H1 (cell line): ENCODE data around the gene MCRS1. TPM values are rescaled to one million over a fixed set of nuclear protein-coding genes. Genes with fewer than 3 reads are reported as not detected.

Source experiments
- CTCF ChIA-PET: fragments of 300-600 bp; sonication (Branson Sonifier 250); formaldehyde crosslinking; loops from one replicate; lab custom pipeline; 2021; ENCODE audit not compliant: partially characterized antibody; lab: Charles Lee
- POLR2A ChIA-PET: fragments of 300-600 bp; sonication (Branson Sonifier 250); formaldehyde crosslinking; loops from one replicate; lab custom pipeline; 2021; ENCODE audit warnings: inconsistent platforms; ENCODE audit not compliant: partially characterized antibody; lab: Charles Lee
- DNase-seq, 2 experiments: peaks; one replicate each; pipeline versions ENCODE4 v3.0.0 to v3.0.0-alpha.2; 2010 to 2022; ENCODE audit warnings: low spot score in 2 of 2, low read depth in 1 of 2, mixed read lengths in 1 of 2
- FAIRE-seq: peaks from 2 replicates; lab custom pipeline; 2011; peaks lifted over from hg19 to GRCh38; lab: Jason Lieb, UNC
- H2AFZ ChIP-seq: 2 replicates; pipeline ENCODE4 v1.8.1; 2012; ENCODE audit warnings: low read length, inconsistent platforms
- H2AK5ac ChIP-seq: 2 replicates; pipeline ENCODE4 v1.6.1; 2013; ENCODE audit warnings: low read depth, low read length
- H2BK120ac ChIP-seq: replicated peaks from 2 replicates; pipeline ENCODE3; 2013; ENCODE audit warnings: low read depth, low read length, inconsistent platforms
- H2BK12ac ChIP-seq: 2 replicates; pipeline ENCODE4 v1.6.1; 2013; ENCODE audit warnings: low read depth, low read length
- H2BK15ac ChIP-seq: 2 replicates; pipeline ENCODE4 v1.6.1; 2013; ENCODE audit warnings: low read length
- H2BK20ac ChIP-seq: 2 replicates; pipeline ENCODE4 v1.6.1; 2013; ENCODE audit warnings: low read length
- H2BK5ac ChIP-seq: 2 replicates; pipeline ENCODE4 v1.6.1; 2013; ENCODE audit warnings: low read depth, low read length
- H3K14ac ChIP-seq: 2 replicates; pipeline ENCODE4 v1.6.1; 2013; ENCODE audit warnings: inconsistent platforms; ENCODE audit not compliant: insufficient read length
- H3K18ac ChIP-seq: 2 replicates; pipeline ENCODE4 v1.6.1; 2013; ENCODE audit warnings: low read length; ENCODE audit errors: extremely low read depth
- H3K23ac ChIP-seq: 2 replicates; pipeline ENCODE4 v1.6.1; 2013; ENCODE audit warnings: inconsistent platforms; ENCODE audit not compliant: insufficient read length
- H3K23me2 ChIP-seq: 2 replicates; pipeline ENCODE4 v1.6.1; 2013; ENCODE audit warnings: low read depth, low read length
- H3K27ac ChIP-seq: 2 replicates; pipeline ENCODE4 v1.6.1; 2011; ENCODE audit warnings: low read depth, low read length, inconsistent platforms
- H3K27me3 ChIP-seq, 4 experiments: replicated peaks in 1 of 4; 1 replicate in 1 of 4; 2 replicates in 3 of 4; pipeline versions ENCODE4 v1.6.1 to v1.8.1; 2011 to 2013; ENCODE audit warnings: low read length in 3 of 4, mild to moderate bottlenecking in 3 of 4, inconsistent platforms in 2 of 4, mixed read lengths in 2 of 4, moderate library complexity in 1 of 4; ENCODE audit not compliant: control insufficient read depth in 3 of 4, insufficient read depth in 3 of 4; ENCODE audit errors: extremely low read depth in 1 of 4
- H3K36me3 ChIP-seq, 4 experiments: 2 replicates each; pipeline versions ENCODE4 v1.6.1 to v1.8.1; 2011 to 2013; ENCODE audit warnings: mild to moderate bottlenecking in 4 of 4, low read length in 3 of 4, moderate library complexity in 2 of 4, control low read depth in 1 of 4, inconsistent platforms in 1 of 4; ENCODE audit not compliant: insufficient read depth in 4 of 4, control insufficient read depth in 2 of 4
- H3K4ac ChIP-seq: replicated peaks from 2 replicates; pipeline ENCODE3; 2013; ENCODE audit warnings: low read length, low read depth, mixed read lengths, inconsistent platforms; ENCODE audit not compliant: insufficient read length
- H3K4me1 ChIP-seq, 4 experiments: replicated peaks in 1 of 4; 1 replicate in 1 of 4; 2 replicates in 3 of 4; pipeline versions ENCODE4 v1.6.1 to v1.8.1; 2011 to 2013; ENCODE audit warnings: low read length in 3 of 4, inconsistent platforms in 2 of 4, mixed read lengths in 1 of 4; ENCODE audit not compliant: insufficient read depth in 4 of 4, control insufficient read depth in 3 of 4
- H3K4me2 ChIP-seq, 2 experiments: 2 replicates each; pipeline versions ENCODE4 v1.6.1 to v1.8.1; 2011 to 2013; ENCODE audit warnings: low read depth in 2 of 2, low read length in 2 of 2, control low read depth in 1 of 2, inconsistent platforms in 1 of 2, mild to moderate bottlenecking in 1 of 2; ENCODE audit not compliant: insufficient read depth in 1 of 2
- H3K4me3 ChIP-seq, 4 experiments: fragments of 200-600, 300-600 bp in 1 of 4; sonication (generic), shearing (Covaris generic), sonication (Bioruptor Twin) in 1 of 4; 2 replicates each; pipeline versions ENCODE4 v1.5.1 to v1.8.1; 2011 to 2016; ENCODE audit warnings: low read length in 4 of 4, low read depth in 3 of 4, control low read depth in 2 of 4, inconsistent platforms in 2 of 4, mild to moderate bottlenecking in 2 of 4, mixed read lengths in 1 of 4, moderate library complexity in 1 of 4; ENCODE audit not compliant: insufficient read depth in 2 of 4; ENCODE audit errors: extremely low read depth in 1 of 4
- H3K56ac ChIP-seq: replicated peaks from 2 replicates; pipeline ENCODE3; 2013; ENCODE audit warnings: low read depth, mild to moderate bottlenecking, mixed read lengths, low read length, inconsistent platforms; ENCODE audit not compliant: insufficient read length
- H3K79me1 ChIP-seq: 2 replicates; pipeline ENCODE4 v1.6.1; 2013; ENCODE audit warnings: low read depth, low read length, control low read depth
- H3K79me2 ChIP-seq, 2 experiments: 2 replicates each; pipeline versions ENCODE4 v1.6.1 to v1.8.1; 2012 to 2013; ENCODE audit warnings: low read length in 2 of 2, mild to moderate bottlenecking in 2 of 2, inconsistent platforms in 1 of 2; ENCODE audit not compliant: insufficient read depth in 2 of 2, control insufficient read depth in 1 of 2
- H3K9ac ChIP-seq, 4 experiments: replicated peaks in 1 of 4; 1 replicate in 1 of 4; 2 replicates in 3 of 4; pipeline versions ENCODE4 v1.6.1 to v1.8.1; 2011 to 2013; ENCODE audit warnings: low read depth in 3 of 4, low read length in 3 of 4, control low read depth in 2 of 4, mild to moderate bottlenecking in 2 of 4, moderate library complexity in 2 of 4, inconsistent platforms in 1 of 4; ENCODE audit errors: extremely low read depth in 1 of 4
- H3K9me3 ChIP-seq, 2 experiments: 2 replicates each; pipeline versions ENCODE4 v1.6.1 to v1.8.1; 2012 to 2013; ENCODE audit warnings: mild to moderate bottlenecking in 2 of 2, moderate library complexity in 2 of 2, control low read depth in 1 of 2, inconsistent platforms in 1 of 2, low read depth in 1 of 2, low read length in 1 of 2, mixed read lengths in 1 of 2; ENCODE audit not compliant: insufficient read depth in 2 of 2
- H4K20me1 ChIP-seq, 2 experiments: replicated peaks in 1 of 2; 2 replicates each; pipeline versions ENCODE3 to v1.8.1; 2011 to 2013; ENCODE audit warnings: inconsistent platforms in 2 of 2, low read length in 2 of 2, mild to moderate bottlenecking in 1 of 2; ENCODE audit not compliant: insufficient read depth in 2 of 2, control insufficient read depth in 1 of 2
- H4K5ac ChIP-seq: 2 replicates; pipeline ENCODE4 v1.6.1; 2013; ENCODE audit warnings: low read length, low read depth, mixed read lengths, inconsistent platforms; ENCODE audit not compliant: insufficient read length
- H4K8ac ChIP-seq: 2 replicates; pipeline ENCODE4 v1.8.0; 2013; ENCODE audit warnings: mild to moderate bottlenecking, moderate library complexity, low read length, inconsistent platforms; ENCODE audit not compliant: insufficient read depth; ENCODE audit errors: extremely low read depth
- H4K91ac ChIP-seq: replicated peaks from 2 replicates; pipeline ENCODE3; 2013; ENCODE audit warnings: low read length, mixed read lengths, inconsistent platforms; ENCODE audit not compliant: insufficient read length
- BCL11A ChIP-seq, 2 experiments: IDR thresholded peaks; one replicate each; pipeline ENCODE4 v1.6.1; 2011; ENCODE audit warnings: low read depth in 2 of 2, low read length in 2 of 2, mild to moderate bottlenecking in 2 of 2
- CHD2 ChIP-seq: IDR thresholded peaks from 2 replicates; pipeline ENCODE4 v1.6.1; 2012; ENCODE audit warnings: low read length, improper control_type of control experiment
- CTBP2 ChIP-seq: IDR thresholded peaks from 2 replicates; pipeline ENCODE4 v1.7.0; 2011; ENCODE audit warnings: borderline replicate concordance, mild to moderate bottlenecking, moderate library complexity, mixed read lengths, low read length; ENCODE audit not compliant: insufficient read depth, insufficient read length
- FOSL1 ChIP-seq: IDR thresholded peaks from 2 replicates; pipeline ENCODE4 v1.6.1; 2011; ENCODE audit warnings: mild to moderate bottlenecking, low read depth, low read length, moderate library complexity; ENCODE audit not compliant: insufficient read depth
- GABPA ChIP-seq: IDR thresholded peaks from 2 replicates; pipeline ENCODE4 v1.6.1; 2011; ENCODE audit warnings: mild to moderate bottlenecking, low read length, moderate library complexity, borderline replicate concordance; ENCODE audit not compliant: insufficient read depth
- JUND ChIP-seq: IDR thresholded peaks from 2 replicates; pipeline ENCODE4 v1.6.1; 2011; ENCODE audit warnings: mild to moderate bottlenecking, improper control_type of control experiment, low read length
- NANOG ChIP-seq: IDR thresholded peaks from 2 replicates; pipeline ENCODE4 v1.6.1; 2011; ENCODE audit warnings: low read length, low read depth, mild to moderate bottlenecking, inconsistent platforms; ENCODE audit not compliant: insufficient read depth, poor library complexity, severe bottlenecking
- NRF1 ChIP-seq: IDR thresholded peaks from 2 replicates; pipeline ENCODE4 v1.6.1; 2011; ENCODE audit warnings: mild to moderate bottlenecking, low read depth, low read length, improper control_type of control experiment
- SIRT6 ChIP-seq: IDR thresholded peaks from one replicate; pipeline ENCODE4 v1.7.1; 2012; ENCODE audit warnings: low read length, inconsistent platforms
- TAF1 ChIP-seq: IDR thresholded peaks from 2 replicates; pipeline ENCODE4 v1.6.1; 2011; ENCODE audit warnings: mild to moderate bottlenecking, low read depth, low read length
- WGBS, 2 experiments: shearing (Covaris generic) in 1 of 2; methylation state at CpG; one replicate each; pipeline versions ENCODE4 v1.1.6 to v1.1.7; 2013 to 2015; ENCODE audit warnings: low lambda C conversion rate in 2 of 2, mixed read lengths in 2 of 2, inconsistent platforms in 1 of 2, low coverage in 1 of 2, missing lambda C conversion rate in 1 of 2; ENCODE audit not compliant: insufficient replicate concordance in 2 of 2, insufficient coverage in 1 of 2, insufficient read length in 1 of 2; ENCODE audit errors: extremely low coverage in 1 of 2, missing lambda C conversion rate in 1 of 2; 5-methylcytosine and 5-hydroxymethylcytosine counted together
- polyA plus RNA-seq, 7 experiments: library from polyadenylated mRNA; depleted of rRNA in 3 of 7; stranded (reverse) in 5 of 7; unstranded in 2 of 7; fragments of >200 nt in 5 of 7; fragments of 200-250 nt in 2 of 7; gene quantifications; 1 replicate in 5 of 7; 2 replicates in 1 of 7; 4 replicates in 1 of 7; pipeline versions ENCODE4 v1.2.1 to v1.2.3, GENCODE V29; 2011 to 2013; ENCODE audit warnings: missing spikeins in 2 of 7, mixed read lengths in 2 of 7
- total RNA-seq: library from RNA; stranded (reverse); fragmentation: NEBNext Ultra II Directional; extraction: Animal tissue kit (Norgen Biotek cat#: 25700); gene quantifications from 2 replicates; pipeline ENCODE4 v1.2.1, GENCODE V29; 2021

MCRS1 gene
- total and polyA plus RNA-seq, 2 of the 8 experiments (the other 6 are each of a cell fraction or from before 2014, with no cell fraction given), result 90.3 to 139 TPM

DNA sequence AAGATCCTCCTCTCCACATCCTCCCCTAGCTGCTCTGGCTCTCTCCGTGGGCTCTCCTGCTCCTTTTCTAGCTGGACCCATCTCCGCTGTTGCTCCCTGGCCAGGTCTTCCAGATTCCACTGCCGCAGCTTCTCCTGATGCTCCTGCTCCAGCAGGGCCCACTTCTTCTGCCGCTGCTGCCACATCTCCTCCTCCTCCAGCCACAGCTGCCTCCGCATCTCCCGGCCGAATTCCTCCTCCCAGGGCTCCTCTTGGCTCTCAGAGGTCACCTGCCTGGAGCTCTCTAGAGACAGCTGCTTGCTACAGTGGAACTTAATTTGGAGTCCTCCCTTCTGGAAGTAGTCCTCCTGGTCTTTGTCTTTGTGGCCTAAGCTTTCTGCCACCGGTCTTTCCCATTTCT, 32.0 kb upstream of the MCRS1 start:
- DNase-seq, result no peak
- Histone ChIP-seq H3K36me3 (no peaks in the 10 kb centered on the region), H3K18ac (no peak overlapping the region), H3K4me1 (no peaks in the 10 kb centered on the region), H3K27ac (no peak overlapping the region), H3K4me3 (no peak overlapping the region), H2BK5ac (no peak overlapping the region; the same call in 1 of the 2 replicates), H3K9me3 (no peaks in the 10 kb centered on the region), H2BK120ac (no peak overlapping the region), H4K8ac (peak overlapping the region; percentile 1; the same call in 1 of the 2 replicates), H3K4me2 (no peak overlapping the region), H3K4ac (no peak overlapping the region), H3K27me3 (peaks cover 0 to 4% (median 0%) of the 10 kb centered on the region in 4 experiments; a peak in 2 of 7 replicates), H4K5ac (no peak overlapping the region), H2AFZ (no peak overlapping the region), H3K79me1 (no peaks in the 10 kb centered on the region), H3K9ac (no peak overlapping the region), H2BK12ac (no peak overlapping the region), H3K23ac (no peak overlapping the region), H3K79me2 (no peaks in the 10 kb centered on the region), H2AK5ac (no peak overlapping the region), H2BK20ac (no peak overlapping the region), H4K20me1 (no peaks in the 10 kb centered on the region), H3K14ac (no peak overlapping the region), H4K91ac (no peak overlapping the region), H3K56ac (no peak overlapping the region), H2BK15ac (no peak overlapping the region), H3K23me2 (no peaks in the 10 kb centered on the region)
- WGBS, 2 experiments, result 92% methylated on average over 8 of the region's 8 CpGs; no CpG with 5 or more reads in 1 of the 2 experiments
- CTCF ChIA-PET, result interaction anchor here (0.8 to 1.9 kb wide), 4 partner anchors 9 to 303 kb away, joined by 3 to 6 read pairs (median 3); no protein-coding TSS in a partner anchor
- POLR2A ChIA-PET, result interaction anchor here (1.0 to 1.8 kb wide), 3 partner anchors 8 to 22 kb away, joined by 3 to 7 read pairs (median 4); no protein-coding TSS in a partner anchor
- no peak for TF ChIP-seq FOSL1
- TF ChIP-seq GABPA, result no peak
- TF ChIP-seq JUND, result no peak
- TF ChIP-seq BCL11A (IDR thresholded peaks at IDR 0.05; ENCODE audit: low read depth in 2 of 2, low read length in 2 of 2), result no peak
- TF ChIP-seq CTBP2, result no peak
- TF ChIP-seq CHD2, result no peak
- no peak for TF ChIP-seq SIRT6
- TF ChIP-seq NANOG, result no peak
- TF ChIP-seq NRF1, result no peak
- TF ChIP-seq TAF1, result no peak
- FAIRE-seq, result no peak
